Glutamatergic neuron (in vitro differentiated cells): ENCODE results near the gene PVALB. TPM values are rescaled to one million over a fixed set of nuclear protein-coding genes. Genes with fewer than 3 reads are reported as not detected.

ENCODE experiments used
- DNase-seq: peaks from one replicate; pipeline ENCODE4 v3.0.0; 2022
- H3K27ac Mint-ChIP-seq: one replicate; pipeline ENCODE4 v1.8.0; 2020; ENCODE audit warnings: mild to moderate bottlenecking, mixed read lengths, inconsistent platforms; ENCODE audit not compliant: unreplicated experiment
- H3K27me3 Mint-ChIP-seq: one replicate; pipeline ENCODE4 v1.8.0; 2020; ENCODE audit warnings: mild to moderate bottlenecking, moderate library complexity, mixed read lengths, inconsistent platforms; ENCODE audit not compliant: unreplicated experiment
- H3K36me3 Mint-ChIP-seq: one replicate; pipeline ENCODE4 v1.8.0; 2020; ENCODE audit warnings: mild to moderate bottlenecking, mixed read lengths, inconsistent platforms; ENCODE audit not compliant: unreplicated experiment
- H3K4me1 Mint-ChIP-seq: one replicate; pipeline ENCODE4 v1.8.0; 2020; ENCODE audit warnings: mild to moderate bottlenecking, low read depth, mixed read lengths, inconsistent platforms; ENCODE audit not compliant: unreplicated experiment
- H3K4me3 Mint-ChIP-seq: one replicate; pipeline ENCODE4 v1.8.0; 2020; ENCODE audit warnings: mild to moderate bottlenecking, mixed read lengths, inconsistent platforms; ENCODE audit not compliant: unreplicated experiment
- H3K9me3 Mint-ChIP-seq: one replicate; pipeline ENCODE4 v1.8.0; 2020; ENCODE audit warnings: mild to moderate bottlenecking, moderate library complexity, mixed read lengths, inconsistent platforms; ENCODE audit not compliant: unreplicated experiment
- CTCF ChIP-seq: fragments of 200-600 bp; sonication (generic); IDR thresholded peaks from one replicate; pipeline ENCODE4 v1.5.0; 2021; ENCODE audit not compliant: partially characterized antibody, unreplicated experiment
- total RNA-seq: library from RNA; stranded (reverse); fragmentation: NEBNext Ultra II Directional; extraction: Animal tissue kit (Norgen Biotek cat#: 25700); gene quantifications from one replicate; pipeline ENCODE4 v1.2.1, GENCODE V29; 2021; ENCODE audit not compliant: unreplicated experiment

The PVALB gene
- total RNA-seq, 1 donor from 2014 or later = not detected

- H3K27ac Mint-ChIP-seq = peak overlapping the region; percentile 22
- H3K4me1 Mint-ChIP-seq = peaks cover 6% of the 10 kb centered on the region
- DNase-seq = no peak
- peaks cover 11% of the 10 kb centered on the region for H3K9me3 Mint-ChIP-seq
- H3K4me3 Mint-ChIP-seq = peak overlapping the region; percentile 20
- H3K36me3 Mint-ChIP-seq = no peaks in the 10 kb centered on the region
- TF ChIP-seq CTCF = no peak
- peaks cover 9% of the 10 kb centered on the region for H3K27me3 Mint-ChIP-seq
Observed at GRCh38 chr22:36815558-36816338, 1.1 kb downstream of the PVALB start.

DNA sequence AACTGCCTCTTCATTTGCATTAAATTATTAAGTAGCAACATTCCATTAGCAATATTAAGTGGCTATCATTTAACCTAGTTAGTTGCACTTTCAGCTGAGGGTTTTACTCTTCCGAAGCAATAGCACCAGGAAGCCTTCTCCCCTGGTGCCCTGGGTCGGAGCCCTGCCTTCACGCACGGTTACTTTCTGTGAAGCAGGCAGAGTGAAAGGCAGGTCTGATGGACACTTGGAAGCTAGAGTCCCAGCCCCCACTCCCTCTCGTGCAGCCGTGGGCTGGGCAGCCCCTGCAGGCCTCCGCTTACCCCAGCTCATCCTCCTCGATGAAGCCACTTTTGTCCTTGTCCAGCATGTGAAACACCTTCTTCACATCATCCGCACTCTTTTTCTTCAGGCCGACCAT, 2.0 kb downstream of the PVALB start:
- Mint-ChIP-seq H3K4me3 (no peak overlapping the region), H3K27ac (no peak overlapping the region), H3K27me3 (peaks cover 12% of the 10 kb centered on the region), H3K36me3 (no peaks in the 10 kb centered on the region), H3K9me3 (peaks cover 8% of the 10 kb centered on the region), H3K4me1 (peaks cover 6% of the 10 kb centered on the region)
- no peak for TF ChIP-seq CTCF
- no peak for DNase-seq

- no peak overlapping the region for H3K27ac Mint-ChIP-seq
- H3K27me3 Mint-ChIP-seq = peaks cover 12% of the 10 kb centered on the region
- peaks cover 21% of the 10 kb centered on the region for H3K4me1 Mint-ChIP-seq
Observed at GRCh38 chr22:36811094-36811800, 5.6 kb downstream of the PVALB start.

GRCh38 chr22:36809351-36809750, 7.5 kb downstream of the PVALB start:
- Mint-ChIP-seq H3K9me3 (peaks cover 4% of the 10 kb centered on the region), H3K4me3 (no peak overlapping the region), H3K36me3 (no peaks in the 10 kb centered on the region), H3K27me3 (peaks cover 9% of the 10 kb centered on the region), H3K27ac (no peak overlapping the region), H3K4me1 (peaks cover 24% of the 10 kb centered on the region)
- no peak for DNase-seq
- no peak for TF ChIP-seq CTCF

More at GRCh38 chr22:36811094-36811800, 5.6 kb downstream of the PVALB start:
- TF ChIP-seq CTCF = no peak
- Mint-ChIP-seq H3K36me3 (no peaks in the 10 kb centered on the region), H3K9me3 (peaks cover 7% of the 10 kb centered on the region), H3K4me3 (no peak overlapping the region)
- DNase-seq = no peak
